Measurements from ENCODE around the gene FAM234B.

- TF ChIP-seq CTCF (IDR thresholded peaks at IDR 0.05; ENCODE audit: low read depth, low read length) (no peak), EZH2phosphoT487 (IDR thresholded peaks at IDR 0.05; ENCODE audit: low read depth) (no peak)
These were observed 15.2 kb upstream of the FAM234B start for GRCh38 chr12:13028825-13029570.

Measured in OCI-LY3 (cell line).